GM12891 (cell line): ENCODE data around the gene PRL. TPM values are rescaled to one million over a fixed set of nuclear protein-coding genes. Genes with fewer than 3 reads are reported as not detected.

Source experiments
- DNase-seq: peaks from one replicate; pipeline ENCODE4 v3.0.0; 2011; ENCODE audit warnings: low spot score; ENCODE audit not compliant: insufficient read length
- FAIRE-seq: peaks from 2 replicates; lab custom pipeline; 2011; peaks lifted over from hg19 to GRCh38; lab: Jason Lieb, UNC
- PAX5 ChIP-seq: IDR thresholded peaks from 2 replicates; pipeline ENCODE4 v1.6.1; 2011; ENCODE audit warnings: low read length, moderate library complexity, mild to moderate bottlenecking; ENCODE audit not compliant: insufficient read depth, severe bottlenecking
- POLR2A ChIP-seq: IDR thresholded peaks from 2 replicates; pipeline ENCODE4 v1.6.1; 2011; ENCODE audit warnings: low read depth, low read length, control low read depth
- POLR2AphosphoS5 ChIP-seq: IDR thresholded peaks from 2 replicates; pipeline ENCODE4 v1.6.1; 2011; ENCODE audit warnings: low read depth, low read length, control low read depth
- POU2F2 ChIP-seq: IDR thresholded peaks from 2 replicates; pipeline ENCODE4 v1.6.1; 2011; ENCODE audit warnings: low read depth, mild to moderate bottlenecking, control low read depth, low read length, moderate library complexity
- SPI1 ChIP-seq: IDR thresholded peaks from 2 replicates; pipeline ENCODE4 v1.6.1; 2011; ENCODE audit warnings: low read depth, low read length, control low read depth
- TAF1 ChIP-seq: IDR thresholded peaks from 2 replicates; pipeline ENCODE4 v1.6.1; 2011; ENCODE audit warnings: low read depth, low read length, control low read depth
- polyA plus RNA-seq: library from polyadenylated mRNA; unstranded; fragments of >200 nt; gene quantifications from one replicate; pipeline ENCODE4 v1.2.1, GENCODE V29; 2012; ENCODE audit warnings: low read depth, missing spikeins, inconsistent platforms; ENCODE audit not compliant: missing spikeins

PRL gene
- not detected for polyA plus RNA-seq

GRCh38 chr6:22296936-22297335, at the start of gene PRL:
Gene PRL (minus strand): TSS chr6:22297036. CDS start chr6:22296982, 54 bp downstream.
- DNase-seq (no peak), FAIRE-seq (no peak)
- TF ChIP-seq POLR2A = no peak
- TF ChIP-seq TAF1 = no peak
- no peak for TF ChIP-seq PAX5
- no peak for TF ChIP-seq POU2F2
- TF ChIP-seq POLR2AphosphoS5 = no peak
- no peak for TF ChIP-seq SPI1

GRCh38 chr6:22343864-22344263, 47.0 kb upstream of the PRL start:
- FAIRE-seq (no peak), DNase-seq (no peak)
- TF ChIP-seq POU2F2 (no peak), POLR2A (no peak), PAX5 (no peak), TAF1 (no peak), POLR2AphosphoS5 (no peak), SPI1 (no peak)

GRCh38 chr6:22334778-22335177, 37.9 kb upstream of the PRL start:
- no peak for TF ChIP-seq POLR2A
- TF ChIP-seq PAX5 = no peak
- no peak for TF ChIP-seq POU2F2
- no peak for TF ChIP-seq POLR2AphosphoS5
- TF ChIP-seq SPI1 = no peak
- TF ChIP-seq TAF1 = no peak
- DNase-seq = no peak
- no peak for FAIRE-seq

- FAIRE-seq = no peak
- TF ChIP-seq POU2F2 (no peak), TAF1 (no peak), PAX5 (no peak), POLR2AphosphoS5 (no peak)
- DNase-seq = no peak
Observed at GRCh38 chr6:22333802-22334201, 37.0 kb upstream of the PRL start.

GRCh38 chr6:22332711-22333110, 35.9 kb upstream of the PRL start:
- DNase-seq = no peak
- no peak for FAIRE-seq
- TF ChIP-seq POU2F2 (no peak), POLR2A (no peak), PAX5 (no peak), POLR2AphosphoS5 (no peak), SPI1 (no peak), TAF1 (no peak)

GRCh38 chr6:22332216-22332615, 35.4 kb upstream of the PRL start:
- TF ChIP-seq POU2F2 = no peak
- no peak for TF ChIP-seq SPI1
- no peak for TF ChIP-seq TAF1
- TF ChIP-seq PAX5 = no peak
- no peak for TF ChIP-seq POLR2A
- TF ChIP-seq POLR2AphosphoS5 = no peak
- no peak for FAIRE-seq
- no peak for DNase-seq

- TF ChIP-seq POLR2A (no peak), SPI1 (no peak), POU2F2 (no peak), TAF1 (no peak), PAX5 (no peak), POLR2AphosphoS5 (no peak)
- DNase-seq (no peak), FAIRE-seq (no peak)
Observed at GRCh38 chr6:22330941-22331340, 34.1 kb upstream of the PRL start.

- TF ChIP-seq POU2F2 = no peak
- TF ChIP-seq TAF1 = no peak
- TF ChIP-seq POLR2A = no peak
- no peak for TF ChIP-seq POLR2AphosphoS5
- no peak for TF ChIP-seq SPI1
- no peak for TF ChIP-seq PAX5
- DNase-seq (no peak), FAIRE-seq (no peak)
Observed at GRCh38 chr6:22328474-22328873, 31.6 kb upstream of the PRL start.

- no peak for FAIRE-seq
- TF ChIP-seq POLR2A = no peak
- TF ChIP-seq POLR2AphosphoS5 = no peak
- TF ChIP-seq TAF1 = no peak
- no peak for TF ChIP-seq POU2F2
- no peak for TF ChIP-seq PAX5
- no peak for TF ChIP-seq SPI1
- no peak for DNase-seq
Observed at GRCh38 chr6:22327881-22328280, 31.0 kb upstream of the PRL start.

- no peak for FAIRE-seq
Observed at GRCh38 chr6:22326500-22326899, 29.7 kb upstream of the PRL start.

More at GRCh38 chr6:22326500-22326899, 29.7 kb upstream of the PRL start:
- no peak for DNase-seq
- TF ChIP-seq POU2F2 (no peak), PAX5 (no peak), SPI1 (no peak), POLR2AphosphoS5 (no peak), TAF1 (no peak), POLR2A (no peak)
